Subcutaneous abdominal adipose tissue (tissue), 5 donors: ENCODE results near the gene RET.

Source experiments
- H3K27ac ChIP-seq: one replicate; pipeline ENCODE4 v1.7.0; 2013; ENCODE audit warnings: low read depth, mild to moderate bottlenecking, inconsistent platforms, low read length, moderate library complexity
- H3K27me3 ChIP-seq, 5 donors: one replicate each; pipeline ENCODE4 v1.7.0; 2013; ENCODE audit warnings: low read length in 5 of 5, inconsistent platforms in 1 of 5; ENCODE audit not compliant: control insufficient read depth in 5 of 5, insufficient read depth in 4 of 5
- H3K36me3 ChIP-seq, 5 donors: one replicate each; pipeline ENCODE4 v1.7.0; 2013; ENCODE audit warnings: low read length in 5 of 5; ENCODE audit not compliant: control insufficient read depth in 5 of 5, insufficient read depth in 5 of 5
- H3K4me1 ChIP-seq, 5 donors: one replicate each; pipeline ENCODE4 v1.7.0; 2013; ENCODE audit warnings: low read length in 5 of 5, mild to moderate bottlenecking in 3 of 5, moderate library complexity in 1 of 5; ENCODE audit not compliant: control insufficient read depth in 5 of 5, insufficient read depth in 5 of 5
- H3K4me3 ChIP-seq, 5 donors: one replicate each; pipeline ENCODE4 v1.7.0; 2013; ENCODE audit warnings: low read length in 5 of 5, low read depth in 1 of 5
- H3K9ac ChIP-seq, 5 donors: one replicate each; pipeline ENCODE4 v1.7.0; 2013; ENCODE audit warnings: low read length in 5 of 5, mild to moderate bottlenecking in 4 of 5, moderate library complexity in 3 of 5
- H3K9me3 ChIP-seq, 5 donors: one replicate each; pipeline ENCODE4 v1.7.0; 2013; ENCODE audit warnings: low read length in 5 of 5; ENCODE audit not compliant: control insufficient read depth in 5 of 5
- donor health status: healthy.
- donor health status: healthy.
- donor health status: healthy.
- donor health status: healthy.
- donor health status: healthy.

RET gene

GRCh38 chr10:43055217-43055616 is 21.7 kb upstream of the RET start:
- no peak overlapping the region for H3K9ac ChIP-seq
- no peak overlapping the region for H3K27ac ChIP-seq
- no peak overlapping the region for H3K4me3 ChIP-seq
- peaks cover 0 to 17% (median 0%) of the 10 kb centered on the region in 5 donors for H3K27me3 ChIP-seq
- no peaks in the 10 kb centered on the region for H3K9me3 ChIP-seq
- H3K36me3 ChIP-seq, result no peaks in the 10 kb centered on the region
- H3K4me1 ChIP-seq, result no peaks in the 10 kb centered on the region

- Histone ChIP-seq H3K27ac (no peak overlapping the region), H3K4me1 (no peaks in the 10 kb centered on the region), H3K9ac (no peak overlapping the region), H3K4me3 (no peak overlapping the region), H3K9me3 (no peaks in the 10 kb centered on the region), H3K36me3 (no peaks in the 10 kb centered on the region), H3K27me3 (peaks cover 0 to 17% (median 2%) of the 10 kb centered on the region in 5 donors)
Observed at GRCh38 chr10:43055991-43056567, 20.8 kb upstream of the RET start.

GRCh38 chr10:43056568-43057011 is 20.3 kb upstream of the RET start:
- peaks cover 0 to 22% (median 2%) of the 10 kb centered on the region in 5 donors for H3K27me3 ChIP-seq

GRCh38 chr10:43057231-43057711 is 19.6 kb upstream of the RET start:
- Histone ChIP-seq H3K4me3 (no peak overlapping the region), H3K27me3 (peaks cover 0 to 22% (median 2%) of the 10 kb centered on the region in 5 donors), H3K4me1 (no peaks in the 10 kb centered on the region), H3K27ac (no peak overlapping the region), H3K9ac (no peak overlapping the region), H3K9me3 (no peaks in the 10 kb centered on the region), H3K36me3 (no peaks in the 10 kb centered on the region)

More at GRCh38 chr10:43056568-43057011, 20.3 kb upstream of the RET start:
- Histone ChIP-seq H3K4me3 (no peak overlapping the region), H3K27ac (no peak overlapping the region), H3K36me3 (no peaks in the 10 kb centered on the region), H3K9ac (no peak overlapping the region), H3K9me3 (no peaks in the 10 kb centered on the region), H3K4me1 (no peaks in the 10 kb centered on the region)

- H3K9me3 ChIP-seq, result no peaks in the 10 kb centered on the region
- no peak overlapping the region for H3K4me3 ChIP-seq
- H3K4me1 ChIP-seq, result no peaks in the 10 kb centered on the region
- peaks cover 0 to 22% (median 2%) of the 10 kb centered on the region in 5 donors for H3K27me3 ChIP-seq
- no peaks in the 10 kb centered on the region for H3K36me3 ChIP-seq
- no peak overlapping the region for H3K27ac ChIP-seq
- no peak overlapping the region for H3K9ac ChIP-seq
Observed at GRCh38 chr10:43057831-43058340, 19.0 kb upstream of the RET start.

- no peaks in the 10 kb centered on the region for H3K36me3 ChIP-seq
- H3K4me3 ChIP-seq, result no peak overlapping the region
- no peaks in the 10 kb centered on the region for H3K4me1 ChIP-seq
- H3K9ac ChIP-seq, result no peak overlapping the region
- H3K27me3 ChIP-seq, result peaks cover 0 to 22% (median 2%) of the 10 kb centered on the region in 5 donors
- no peaks in the 10 kb centered on the region for H3K9me3 ChIP-seq
- H3K27ac ChIP-seq, result no peak overlapping the region
Observed at GRCh38 chr10:43058716-43059335, 18.0 kb upstream of the RET start.

GRCh38 chr10:43059336-43059720 is 17.5 kb upstream of the RET start:
- Histone ChIP-seq H3K36me3 (no peaks in the 10 kb centered on the region), H3K4me1 (no peaks in the 10 kb centered on the region), H3K27me3 (peaks cover 0 to 22% (median 2%) of the 10 kb centered on the region in 5 donors), H3K4me3 (no peak overlapping the region), H3K9ac (no peak overlapping the region), H3K27ac (no peak overlapping the region), H3K9me3 (no peaks in the 10 kb centered on the region)

GRCh38 chr10:43059828-43060227 is 17.0 kb upstream of the RET start:
- Histone ChIP-seq H3K9ac (no peak overlapping the region), H3K27me3 (peaks cover 0 to 22% (median 2%) of the 10 kb centered on the region in 5 donors), H3K27ac (no peak overlapping the region), H3K9me3 (no peaks in the 10 kb centered on the region), H3K4me1 (no peaks in the 10 kb centered on the region), H3K36me3 (no peaks in the 10 kb centered on the region), H3K4me3 (no peak overlapping the region)

GRCh38 chr10:43060291-43060690 is 16.6 kb upstream of the RET start:
- Histone ChIP-seq H3K27me3 (peaks cover 0 to 22% (median 2%) of the 10 kb centered on the region in 5 donors), H3K36me3 (no peaks in the 10 kb centered on the region), H3K9ac (no peak overlapping the region)

GRCh38 chr10:43061331-43061730 is 15.5 kb upstream of the RET start:
- Histone ChIP-seq H3K27me3 (peaks cover 0 to 22% (median 2%) of the 10 kb centered on the region in 5 donors), H3K36me3 (no peaks in the 10 kb centered on the region), H3K4me3 (no peak overlapping the region), H3K27ac (no peak overlapping the region), H3K4me1 (no peaks in the 10 kb centered on the region), H3K9ac (no peak overlapping the region), H3K9me3 (no peaks in the 10 kb centered on the region)

More at GRCh38 chr10:43060291-43060690, 16.6 kb upstream of the RET start:
- H3K4me1 ChIP-seq, result no peaks in the 10 kb centered on the region
- H3K4me3 ChIP-seq, result no peak overlapping the region
- H3K9me3 ChIP-seq, result no peaks in the 10 kb centered on the region
- no peak overlapping the region for H3K27ac ChIP-seq
